UCSD-AML1 (cell line): ENCODE measurements around the gene TSPYL6.
"Not testable (repeated sequence)": the region's sequence is repeated elsewhere in the genome, so short reads cannot be mapped to it uniquely, and the experiment has no call there.

ENCODE experiments used
- DNase-seq: peaks from one replicate; lab custom pipeline; 2025; ENCODE audit not compliant: unreplicated experiment; lab: John Stamatoyannopoulos, UW

Gene TSPYL6

GRCh38 chr2:54256091-54256694, at the start of gene TSPYL6:
TSS of gene TSPYL6 (minus strand) at chr2:54256229. CDS start at chr2:54256151, 78 bp downstream.
- no peak for DNase-seq

- DNase-seq, result no peak
Measured at GRCh38 chr2:54303631-54304030, 47.6 kb upstream of the TSPYL6 start.

- DNase-seq, result no peak
Measured at GRCh38 chr2:54298514-54298913, 42.5 kb upstream of the TSPYL6 start.

DNA sequence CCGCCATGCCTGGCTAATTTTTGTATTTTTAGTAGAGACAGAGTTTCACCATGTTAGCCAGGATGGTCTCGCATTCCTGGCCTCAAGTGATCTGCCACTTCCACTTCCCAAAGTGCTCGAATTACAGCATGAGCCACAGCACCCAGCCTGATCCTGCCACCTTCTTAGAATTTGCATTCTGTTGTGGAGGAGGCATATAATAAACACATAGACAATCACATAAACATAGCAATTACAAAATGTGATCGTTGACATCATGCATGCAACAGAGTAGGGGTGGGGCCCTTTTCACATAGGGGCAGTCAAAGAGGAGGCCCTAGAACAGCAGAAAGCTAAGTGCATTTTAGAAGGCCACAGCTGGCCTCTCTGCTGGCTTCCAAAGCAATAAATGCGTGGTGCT, 39.9 kb upstream of the TSPYL6 start:
- DNase-seq, result no peak

DNA sequence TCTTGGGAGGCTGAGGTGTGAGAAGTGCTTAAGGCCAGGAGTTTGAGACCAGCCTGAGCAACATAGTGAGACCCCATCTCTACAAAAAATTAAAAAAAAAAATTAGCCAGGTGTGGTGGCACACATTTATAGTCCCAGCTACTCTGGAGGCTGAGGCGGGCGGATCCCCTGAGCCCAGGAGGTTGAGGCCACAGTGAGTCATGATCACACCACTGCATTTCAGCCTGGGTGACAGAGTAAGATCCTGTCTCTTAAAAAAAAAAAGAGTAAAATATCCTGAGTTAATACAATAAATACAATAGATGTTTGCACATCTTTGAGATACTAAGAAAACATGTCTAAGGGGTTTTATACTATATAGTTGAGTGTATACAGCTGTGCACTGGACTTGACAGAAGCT, 38.6 kb upstream of the TSPYL6 start:
- not testable (repeated sequence) for DNase-seq

DNA sequence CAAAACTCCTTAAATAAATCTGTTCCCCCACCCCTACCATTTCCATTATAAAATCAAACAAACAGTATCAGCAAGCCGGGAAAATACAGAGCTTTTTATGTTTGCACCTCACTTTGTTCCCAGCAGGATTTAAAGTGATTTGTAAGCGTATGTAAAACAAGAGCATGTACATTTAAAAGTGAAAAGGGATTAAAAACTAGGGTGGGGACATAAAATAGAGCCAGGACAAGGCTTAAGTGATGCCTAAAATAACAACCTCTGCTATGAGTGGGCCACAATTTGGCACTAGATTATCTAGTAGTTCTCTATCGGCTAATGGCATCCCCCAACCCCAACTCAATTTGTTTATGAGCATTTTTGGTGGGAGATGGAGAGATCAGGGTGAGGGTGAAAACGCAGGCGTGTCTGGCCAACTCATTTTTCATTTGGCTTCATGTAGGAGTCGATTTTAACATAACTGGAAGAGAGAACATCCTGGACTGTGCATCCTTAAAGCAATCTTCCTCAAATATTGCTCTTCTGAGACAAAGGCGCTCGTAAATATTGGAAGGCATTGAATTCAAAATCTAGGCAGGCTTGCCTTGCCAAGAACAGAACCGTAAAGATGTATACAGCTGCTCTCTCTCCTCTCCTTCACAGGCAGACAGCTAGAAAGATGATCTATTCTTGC, 34.5 kb upstream of the TSPYL6 start:
- DNase-seq, result no peak

DNA sequence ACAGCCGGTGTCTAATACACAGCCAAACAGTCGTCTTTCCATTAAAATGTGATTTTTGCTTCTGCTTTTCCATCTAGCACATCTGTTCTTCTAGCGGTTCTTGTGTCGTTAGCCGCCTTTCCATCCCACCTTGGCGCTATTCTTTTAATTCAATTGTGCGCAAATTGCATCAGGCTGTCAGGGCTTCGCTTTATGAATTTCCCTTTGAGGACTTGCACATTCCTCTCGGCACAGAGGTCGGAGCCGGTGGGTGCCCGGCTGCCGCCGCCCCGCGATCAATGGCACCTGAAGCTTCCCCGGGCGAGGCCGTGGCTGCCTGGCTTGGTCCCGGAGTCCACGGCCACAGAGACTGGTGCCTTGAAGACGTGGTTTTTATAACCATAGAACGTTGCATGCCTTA, 33.9 kb upstream of the TSPYL6 start:
- no peak for DNase-seq

- no peak for DNase-seq
Measured at GRCh38 chr2:54287532-54287931, 31.5 kb upstream of the TSPYL6 start.

DNA sequence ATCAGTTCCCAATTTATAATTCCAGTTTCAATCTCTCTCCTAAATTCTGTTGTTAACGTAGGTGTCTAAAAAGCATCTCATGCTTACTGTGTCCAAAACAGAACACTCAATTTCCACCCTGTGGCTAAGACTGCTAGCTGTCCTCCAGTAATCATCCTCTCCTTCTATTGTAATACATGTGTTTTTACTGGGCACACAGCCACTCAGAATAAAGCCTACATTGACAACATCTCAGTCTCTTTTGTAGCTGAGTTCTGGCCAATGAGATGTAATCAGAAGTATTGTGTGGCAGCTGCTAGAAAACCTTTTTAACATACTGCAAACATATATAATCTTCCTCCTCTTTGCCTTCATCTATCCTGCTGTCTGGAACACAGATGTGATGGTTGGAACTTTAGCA, 29.4 kb upstream of the TSPYL6 start:
- no peak for DNase-seq

DNA sequence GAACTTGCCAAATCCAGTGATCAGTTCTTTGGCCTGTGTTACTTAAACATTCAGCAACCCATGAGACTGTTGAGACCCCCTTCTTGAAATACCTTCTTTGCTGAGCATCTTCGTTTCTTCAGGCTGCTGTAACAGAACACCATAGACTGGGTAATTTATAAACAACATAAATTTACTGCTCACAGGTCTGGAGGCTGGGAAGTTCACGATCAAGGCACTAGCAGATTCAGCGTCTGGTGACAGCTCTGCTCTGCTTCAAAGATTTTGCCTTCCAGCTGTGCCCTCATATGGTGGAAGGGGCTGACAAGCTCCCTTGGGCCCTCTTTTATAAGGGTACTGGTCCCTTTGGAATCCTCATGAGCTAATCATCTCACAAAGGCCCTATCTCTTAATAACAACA, 28.8 kb upstream of the TSPYL6 start:
- no peak for DNase-seq

DNA sequence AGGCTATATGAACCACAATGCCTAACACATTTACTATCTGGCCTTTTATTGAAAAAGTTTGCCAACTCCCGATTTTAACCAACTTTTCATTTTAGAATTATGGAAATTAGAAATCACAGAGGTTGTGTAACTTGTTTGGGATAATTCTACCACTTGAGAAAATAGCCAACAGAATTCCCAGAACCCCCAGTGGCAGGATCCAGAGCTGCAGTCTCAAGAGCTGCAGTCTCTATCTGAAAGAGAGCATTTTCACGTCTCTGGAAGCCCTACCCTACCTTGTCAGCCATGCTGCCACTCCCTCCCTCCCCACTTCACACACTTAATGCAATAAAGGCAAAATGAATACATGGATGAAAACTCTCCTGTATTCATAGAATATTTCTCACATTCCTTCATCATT, 23.4 kb upstream of the TSPYL6 start:
- DNase-seq, result no peak

DNA sequence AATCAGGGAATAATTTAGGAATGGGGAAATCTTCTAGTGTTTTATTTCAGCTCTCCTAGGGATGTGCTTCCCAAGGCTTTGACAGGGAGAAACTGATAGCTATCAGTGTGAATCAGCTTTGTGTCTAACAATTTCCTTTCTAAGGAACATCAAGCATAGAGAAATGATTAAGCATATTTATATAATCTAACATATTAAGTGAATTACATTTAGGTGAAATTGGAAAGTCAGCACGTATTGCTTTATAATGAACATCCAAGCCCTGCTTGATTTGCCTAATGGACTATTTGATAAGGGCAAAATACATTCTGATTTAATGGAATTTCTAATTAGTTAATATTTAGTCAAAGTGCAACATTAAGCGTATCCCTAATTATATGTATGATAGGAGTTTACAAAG, 19.5 kb upstream of the TSPYL6 start:
- DNase-seq, result no peak

GRCh38 chr2:54274781-54275242, 18.8 kb upstream of the TSPYL6 start:
- no peak for DNase-seq

DNA sequence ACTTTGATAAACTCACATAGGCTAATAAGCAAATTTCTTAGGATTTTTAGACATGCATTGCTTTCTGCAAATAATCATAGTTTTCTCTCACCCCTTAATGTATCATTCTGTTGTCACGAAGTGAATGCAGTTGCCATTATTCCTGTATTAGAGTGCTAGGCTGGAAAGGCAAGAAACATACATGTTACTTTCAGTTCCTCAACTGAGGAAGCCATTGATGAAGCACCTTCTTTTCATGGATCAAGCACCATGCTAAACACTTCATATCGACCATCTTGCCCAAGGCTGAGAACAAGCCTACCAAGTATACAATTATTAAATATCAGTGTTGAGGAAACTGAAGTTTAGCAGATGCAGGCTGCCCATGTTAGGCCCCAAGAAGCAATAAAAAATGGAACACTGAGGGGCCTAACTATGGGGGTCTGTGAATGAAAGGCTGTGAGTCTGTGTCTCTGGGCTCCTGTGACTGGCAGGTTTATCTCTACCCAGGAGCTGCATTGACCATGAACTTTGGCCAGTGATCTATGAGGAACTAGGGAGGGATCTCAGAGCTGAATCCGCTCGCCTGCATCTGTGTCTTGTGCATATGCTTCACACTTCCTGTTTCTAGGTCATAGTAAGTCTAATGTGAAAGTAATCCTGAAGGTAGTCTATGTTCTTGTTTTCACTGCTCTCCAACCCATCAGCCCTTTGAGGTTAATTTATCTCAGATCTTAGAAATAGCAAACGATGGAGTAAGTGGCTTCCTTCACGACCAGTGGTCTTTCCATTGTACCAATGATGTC, 16.0 kb upstream of the TSPYL6 start:
- DNase-seq, result peak; percentile 14

- no peak for DNase-seq
Measured at GRCh38 chr2:54271189-54271588, 15.2 kb upstream of the TSPYL6 start.

- DNase-seq, result no peak
Measured at GRCh38 chr2:54267577-54267976, 11.5 kb upstream of the TSPYL6 start.

- DNase-seq, result not testable (repeated sequence)
Measured at GRCh38 chr2:54265081-54265480, 9.1 kb upstream of the TSPYL6 start.

GRCh38 chr2:54262015-54262765, 6.2 kb upstream of the TSPYL6 start:
- DNase-seq, result no peak

DNA sequence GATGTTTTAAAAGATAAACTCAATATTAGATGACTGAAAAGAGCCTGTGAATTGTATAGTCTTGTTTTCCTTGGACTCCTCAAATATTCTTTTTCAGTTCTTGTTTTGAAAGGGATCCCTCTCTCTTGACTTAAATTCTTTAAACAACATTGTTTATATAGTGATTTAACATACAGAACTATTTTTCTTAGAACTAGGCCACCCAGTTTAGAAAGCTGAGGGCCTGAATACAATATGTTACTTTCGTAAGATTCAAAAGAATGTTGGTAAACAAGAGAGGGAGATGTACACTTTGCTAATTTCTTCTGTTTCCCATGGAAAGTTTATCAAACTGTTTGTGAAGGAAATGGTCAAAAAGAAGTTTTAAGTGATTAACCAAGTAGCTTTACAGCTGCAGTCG, 5.5 kb upstream of the TSPYL6 start:
- DNase-seq, result no peak

- no peak for DNase-seq
Measured at GRCh38 chr2:54260241-54260595, 4.2 kb upstream of the TSPYL6 start.

DNA sequence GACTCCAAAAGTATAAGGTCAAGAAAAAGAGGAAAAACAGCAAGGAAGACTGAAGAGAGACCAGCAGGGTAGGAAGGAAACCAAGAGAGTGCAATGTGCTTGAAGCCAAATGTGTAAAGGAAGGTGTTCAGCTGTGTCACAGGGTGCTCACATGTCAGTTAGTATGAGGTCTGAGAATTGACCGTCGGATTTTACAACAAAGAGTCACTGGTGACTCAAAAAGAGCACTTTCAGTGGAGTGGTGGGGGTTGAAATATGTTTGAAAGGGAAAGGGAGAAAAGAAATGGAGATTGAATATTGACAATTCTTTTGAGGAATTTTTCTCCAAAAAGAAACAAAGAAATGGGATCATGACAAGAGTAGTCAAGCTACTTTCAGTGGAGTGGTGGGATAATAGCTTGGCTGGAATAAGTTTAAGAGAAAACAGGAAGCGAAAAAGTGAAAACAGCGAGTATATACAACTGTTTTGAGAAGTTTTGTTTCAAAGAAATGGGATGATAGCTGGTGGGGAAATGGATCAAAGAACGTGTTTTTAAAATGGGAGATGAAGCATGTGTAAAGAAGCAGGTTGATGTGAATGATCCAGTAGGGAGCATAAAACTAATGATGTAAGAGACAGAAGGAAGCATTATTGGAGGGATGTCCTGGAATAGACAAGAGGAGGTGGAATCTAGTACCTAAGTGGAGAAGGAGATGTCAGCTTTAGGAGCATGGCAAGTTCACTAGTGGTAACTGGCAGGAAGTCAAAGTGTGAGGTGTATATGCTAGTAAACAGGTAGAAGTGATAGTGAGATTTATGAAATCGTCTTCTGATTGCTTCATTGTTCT, 3.6 kb upstream of the TSPYL6 start:
- no peak for DNase-seq
